IMR-90 (cell line): ENCODE results near the gene SLC5A1. TPM values are rescaled to one million over a fixed set of nuclear protein-coding genes. Genes with fewer than 3 reads are reported as not detected.

Experiments
- ATAC-seq: fragments of 200-7000 bp; cut with Tn5 transposase; 2 replicates; pipeline ENCODE4 v1.9.1; 2020; ENCODE audit warnings: low read depth, mild to moderate bottlenecking, moderate library complexity
- BruUV-seq: library from RNA; stranded (reverse); fragments of 400-500 nt; replicated peaks from 2 replicates; lab custom pipeline; 2021; lab: Mats Ljungman, UMichigan
- CTCF ChIA-PET: fragments of 300-600 bp; formaldehyde crosslinking; extraction: SDS; loops from one replicate; lab custom pipeline; 2021; ENCODE audit warnings: antibody characterized with exemption; lab: Yijun Ruan, JAX
- POLR2A ChIA-PET: fragments of 300-600 bp; sonication (Branson Sonifier 250); formaldehyde crosslinking; loops from one replicate; lab custom pipeline; 2022; ENCODE audit warnings: antibody characterized with exemption; ENCODE audit not compliant: unreplicated experiment; lab: Charles Lee
- DNase-seq: peaks from one replicate; pipeline ENCODE4 v3.0.0; 2013
- H2AFZ ChIP-seq: replicated peaks from 2 replicates; pipeline ENCODE3; 2013; ENCODE audit warnings: low read length, mild to moderate bottlenecking; ENCODE audit not compliant: poor library complexity
- H2AK5ac ChIP-seq: 2 replicates; pipeline ENCODE4 v1.6.1; 2013; ENCODE audit warnings: low read depth, low read length, inconsistent platforms
- H2AK9ac ChIP-seq: replicated peaks from 2 replicates; pipeline ENCODE3; 2013; ENCODE audit warnings: mild to moderate bottlenecking, low read depth, low read length, moderate library complexity; ENCODE audit not compliant: poor library complexity
- H2BK120ac ChIP-seq: 2 replicates; pipeline ENCODE4 v1.6.1; 2013; ENCODE audit warnings: low read depth, low read length, inconsistent platforms
- H2BK15ac ChIP-seq: 3 replicates; pipeline ENCODE4 v1.6.1; 2013; ENCODE audit warnings: low read depth, low read length, inconsistent platforms
- H2BK20ac ChIP-seq: 2 replicates; pipeline ENCODE4 v1.6.1; 2013; ENCODE audit warnings: low read depth, mild to moderate bottlenecking, inconsistent platforms, low read length, moderate library complexity
- H2BK5ac ChIP-seq: 2 replicates; pipeline ENCODE4 v1.6.1; 2013; ENCODE audit warnings: mild to moderate bottlenecking, low read depth, low read length, inconsistent platforms; ENCODE audit not compliant: poor library complexity, severe bottlenecking
- H3K14ac ChIP-seq: replicated peaks from 2 replicates; pipeline ENCODE4 v1.6.1; 2013; ENCODE audit warnings: low read depth, low read length, inconsistent platforms
- H3K18ac ChIP-seq: 2 replicates; pipeline ENCODE4 v1.6.1; 2013; ENCODE audit warnings: low read depth, low read length, control low read depth
- H3K23ac ChIP-seq: 2 replicates; pipeline ENCODE4 v1.6.1; 2013; ENCODE audit warnings: low read depth, low read length, inconsistent platforms
- H3K27ac ChIP-seq: 2 replicates; pipeline ENCODE4 v1.5.1; 2013; ENCODE audit warnings: mild to moderate bottlenecking, control low read depth, low read length; ENCODE audit not compliant: insufficient read depth
- H3K27me3 ChIP-seq: 2 replicates; pipeline ENCODE4 v1.6.1; 2013; ENCODE audit warnings: low read length; ENCODE audit not compliant: control insufficient read depth, insufficient read depth
- H3K36me3 ChIP-seq: 2 replicates; pipeline ENCODE4 v1.6.1; 2013; ENCODE audit warnings: low read length, mixed read lengths; ENCODE audit not compliant: control insufficient read depth, insufficient read depth
- H3K4ac ChIP-seq: 2 replicates; pipeline ENCODE4 v1.6.1; 2013; ENCODE audit warnings: low read depth, low read length, inconsistent platforms
- H3K4me1 ChIP-seq: 2 replicates; pipeline ENCODE4 v1.6.1; 2013; ENCODE audit warnings: low read length, mixed read lengths; ENCODE audit not compliant: control insufficient read depth, insufficient read depth
- H3K4me2 ChIP-seq: 2 replicates; pipeline ENCODE4 v1.6.1; 2013; ENCODE audit warnings: low read depth, mild to moderate bottlenecking, control low read depth, low read length, moderate library complexity
- H3K4me3 ChIP-seq: 2 replicates; pipeline ENCODE4 v1.5.1; 2013; ENCODE audit warnings: low read depth, mild to moderate bottlenecking, control low read depth, low read length, moderate library complexity; ENCODE audit not compliant: insufficient read depth
- H3K56ac ChIP-seq: 2 replicates; pipeline ENCODE4 v1.6.1; 2013; ENCODE audit warnings: low read length, inconsistent platforms; ENCODE audit not compliant: insufficient read depth; ENCODE audit errors: extremely low read depth
- H3K79me1 ChIP-seq, 2 experiments: 2 replicates each; pipeline ENCODE4 v1.6.1; 2013; ENCODE audit warnings: low read length in 2 of 2, inconsistent platforms in 1 of 2, low read depth in 1 of 2
- H3K9ac ChIP-seq: 2 replicates; pipeline ENCODE4 v1.6.1; 2013; ENCODE audit warnings: low read depth, low read length, control low read depth
- H3K9me1 ChIP-seq: 2 replicates; pipeline ENCODE4 v1.6.1; 2013; ENCODE audit warnings: low read length, inconsistent platforms; ENCODE audit not compliant: insufficient read depth
- H3K9me3 ChIP-seq: 2 replicates; pipeline ENCODE4 v1.6.1; 2013; ENCODE audit warnings: low read length; ENCODE audit not compliant: control insufficient read depth, insufficient read depth
- H4K20me1 ChIP-seq: 2 replicates; pipeline ENCODE4 v1.6.1; 2013; ENCODE audit warnings: low read length, inconsistent platforms; ENCODE audit not compliant: insufficient read depth
- H4K5ac ChIP-seq: 2 replicates; pipeline ENCODE4 v1.6.1; 2013; ENCODE audit warnings: mild to moderate bottlenecking, low read depth, low read length, control low read depth
- H4K8ac ChIP-seq, 2 experiments: 2 replicates each; pipeline ENCODE4 v1.6.1; 2013; ENCODE audit warnings: low read depth in 2 of 2, low read length in 2 of 2, control low read depth in 1 of 2, inconsistent platforms in 1 of 2
- H4K91ac ChIP-seq: 2 replicates; pipeline ENCODE4 v1.6.1; 2013; ENCODE audit warnings: low read depth, low read length, inconsistent platforms; ENCODE audit not compliant: insufficient read depth
- CEBPB ChIP-seq: IDR thresholded peaks from 2 replicates; pipeline ENCODE4 v1.6.1; 2012; ENCODE audit warnings: low read depth, low read length, improper control_type of control experiment
- CHD1 ChIP-seq: IDR thresholded peaks from 2 replicates; pipeline ENCODE4 v1.6.1; 2012; ENCODE audit warnings: low read depth, low read length, improper control_type of control experiment
- CTCF ChIP-seq: conservative IDR thresholded peaks from 2 replicates; pipeline ENCODE4 v1.5.1; 2012; ENCODE audit warnings: mild to moderate bottlenecking, low read depth, low read length, improper control_type of control experiment
- ELK1 ChIP-seq: fragments of 150-350 bp; IDR thresholded peaks from 2 replicates; pipeline ENCODE4 v1.6.1; 2016; ENCODE audit warnings: low read depth, mild to moderate bottlenecking, low read length, moderate library complexity, borderline replicate concordance
- FOS ChIP-seq: fragments of 150-350 bp; IDR thresholded peaks from 2 replicates; pipeline ENCODE4 v1.6.1; 2016; ENCODE audit warnings: low read depth, low read length
- MAFK ChIP-seq: IDR thresholded peaks from 2 replicates; pipeline ENCODE4 v1.6.1; 2012; ENCODE audit warnings: low read depth, low read length, improper control_type of control experiment
- MXI1 ChIP-seq: IDR thresholded peaks from 2 replicates; pipeline ENCODE4 v1.6.1; 2012; ENCODE audit warnings: low read depth, mild to moderate bottlenecking, low read length, moderate library complexity, borderline replicate concordance
- NFE2L2 ChIP-seq: fragments of 150-350 bp; IDR thresholded peaks from 2 replicates; pipeline ENCODE4 v1.6.1; 2016; ENCODE audit warnings: low read depth, mild to moderate bottlenecking, low read length
- POLR2A ChIP-seq: IDR thresholded peaks from 2 replicates; pipeline ENCODE4 v1.6.1; 2012; ENCODE audit warnings: mild to moderate bottlenecking, low read depth, low read length
- RAD21 ChIP-seq: IDR thresholded peaks from 2 replicates; pipeline ENCODE4 v1.6.1; 2012; ENCODE audit warnings: low read length, improper control_type of control experiment
- RCOR1 ChIP-seq: IDR thresholded peaks from 2 replicates; pipeline ENCODE4 v1.6.1; 2012; ENCODE audit warnings: mild to moderate bottlenecking, low read length, improper control_type of control experiment; ENCODE audit not compliant: insufficient replicate concordance
- RFX5 ChIP-seq: IDR thresholded peaks from 2 replicates; pipeline ENCODE4 v1.8.0; 2012; ENCODE audit warnings: low read depth, mild to moderate bottlenecking, low read length, moderate library complexity
- SMC3 ChIP-seq: fragments of 150-350 bp; IDR thresholded peaks from 2 replicates; pipeline ENCODE4 v1.6.1; 2016; ENCODE audit warnings: low read depth, mild to moderate bottlenecking, antibody characterized with exemption, low read length, moderate library complexity
- USF2 ChIP-seq: fragments of 150-350 bp; IDR thresholded peaks from 2 replicates; pipeline ENCODE4 v1.6.1; 2017; ENCODE audit warnings: mild to moderate bottlenecking, antibody characterized with exemption, low read length, low read depth
- WGBS, 2 experiments: methylation state at CpG; one replicate each; pipeline versions ENCODE4 v1.1.5 to v1.1.7; 2013; ENCODE audit warnings: missing lambda C conversion rate in 2 of 2; ENCODE audit not compliant: insufficient read length in 1 of 2; ENCODE audit errors: extremely low coverage in 2 of 2; 5-methylcytosine and 5-hydroxymethylcytosine counted together
- dilution Hi-C: fragments of 300-500 bp; cut with HindIII; formaldehyde crosslinking; loops from one replicate; pipeline ENCODE4 v1.14.3; 2018; ENCODE audit warnings: low sequenced_read_pairs; ENCODE audit not compliant: unreplicated experiment
- in situ Hi-C: fragments of 300-500 bp; cut with MboI; formaldehyde crosslinking; loops from 3 replicates; pipeline ENCODE4 v1.14.3; 2019; ENCODE audit warnings: low sequenced_read_pairs, inconsistent platforms, mixed read lengths
- intact Hi-C: fragments of 100-400 bp; cut with micrococcal nuclease; formaldehyde crosslinking; loops from 2 replicates; pipeline ENCODE4 v1.10.0; 2022
- polyA plus RNA-seq, 3 experiments: library from polyadenylated mRNA; depleted of rRNA; stranded (reverse); fragments of >200 nt; gene quantifications; 2 replicates each; pipeline ENCODE4 v1.2.3, GENCODE V29; 2012; ENCODE audit warnings: low replicate concordance in 1 of 3
- total RNA-seq: library from RNA; depleted of rRNA; stranded (reverse); fragments of >200 nt; gene quantifications from 2 replicates; pipeline ENCODE4 v1.2.3, GENCODE V29; 2012

Gene SLC5A1
- total and polyA plus RNA-seq, 2 of the 4 experiments (the other 2 are of a cell fraction): not detected

- no peak overlapping the region for H2BK5ac ChIP-seq
- H3K36me3 ChIP-seq: no peaks in the 10 kb centered on the region
- H2BK20ac ChIP-seq: no peak overlapping the region
- H3K79me1 ChIP-seq: no peaks in the 10 kb centered on the region
- no peak overlapping the region for H4K8ac ChIP-seq
- no peak overlapping the region for H3K4me2 ChIP-seq
- H3K4ac ChIP-seq: no peak overlapping the region
- DNase-seq (no peak), ATAC-seq (no peak)
- ChIA-PET CTCF (no interaction called here), POLR2A (no interaction called here)
- no peak overlapping the region for H2BK120ac ChIP-seq
- no peak overlapping the region for H4K5ac ChIP-seq
- no peak overlapping the region for H3K27ac ChIP-seq
- H3K4me1 ChIP-seq: no peaks in the 10 kb centered on the region
- TF ChIP-seq USF2: no peak
- TF ChIP-seq RAD21: no peak
- TF ChIP-seq CEBPB: no peak
- no peak for TF ChIP-seq ELK1
- no peak for TF ChIP-seq CHD1
- TF ChIP-seq RFX5: no peak
- TF ChIP-seq MAFK: no peak
- no peak for TF ChIP-seq CTCF
- TF ChIP-seq POLR2A: no peak
- TF ChIP-seq FOS: no peak
- TF ChIP-seq SMC3: no peak
- TF ChIP-seq RCOR1: no peak
- TF ChIP-seq MXI1: no peak
- TF ChIP-seq NFE2L2: no peak
- no peak overlapping the region for H4K91ac ChIP-seq
- H3K27me3 ChIP-seq: peaks cover 2% of the 10 kb centered on the region
- H2AFZ ChIP-seq: no peak overlapping the region
- H3K18ac ChIP-seq: no peak overlapping the region
- no peaks in the 10 kb centered on the region for H3K9me3 ChIP-seq
- 62% methylated on average over 3 of the region's 15 CpGs; no CpG with 5 or more reads in 1 of the 2 experiments for WGBS, 2 experiments
- H3K4me3 ChIP-seq: no peak overlapping the region
- no peak overlapping the region for H3K9ac ChIP-seq
- H3K9me1 ChIP-seq: no peaks in the 10 kb centered on the region
- no TSS peak for BruUV-seq
- no peak overlapping the region for H2BK15ac ChIP-seq
- no peak overlapping the region for H3K23ac ChIP-seq
- no peak overlapping the region for H2AK9ac ChIP-seq
- H3K56ac ChIP-seq: no peak overlapping the region
- in situ Hi-C loops: no loop called here
- H2AK5ac ChIP-seq: no peak overlapping the region
- H4K20me1 ChIP-seq: no peaks in the 10 kb centered on the region
- dilution Hi-C loops: no loop called here
- intact Hi-C loops: no loop called here
- no peak overlapping the region for H3K14ac ChIP-seq
Observed at GRCh38 chr22:32119568-32120235, 76.6 kb downstream of the SLC5A1 start.
